ENCODE measurements around the gene RBM20.

DNA sequence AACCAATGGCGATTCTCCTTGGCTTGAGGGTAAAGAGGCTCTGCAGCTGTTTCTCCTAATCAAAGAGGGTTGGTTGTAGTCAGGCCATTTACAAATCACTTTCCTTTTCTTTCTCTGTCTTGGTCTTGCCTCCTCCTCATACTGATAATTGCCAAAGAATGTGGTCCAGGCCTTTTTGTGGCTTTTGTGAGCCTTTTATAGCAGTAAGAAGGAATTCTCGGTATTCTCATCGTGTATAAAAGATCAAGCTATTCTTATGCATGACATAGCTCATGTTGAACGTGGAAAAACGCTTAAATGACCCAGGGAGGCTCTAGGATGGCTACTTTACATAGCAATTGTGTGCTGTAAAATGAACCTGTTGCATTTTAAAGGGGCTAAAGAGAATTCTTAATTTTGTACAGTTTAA, 62.6 kb downstream of the RBM20 start:
- no peak for TF ChIP-seq POLR2A (IDR thresholded peaks at IDR 0.05; ENCODE audit: low read depth, low read length)
- no peak for TF ChIP-seq RAD21 (IDR thresholded peaks at IDR 0.05; ENCODE audit: low read length)
- TF ChIP-seq, protein P1, sequence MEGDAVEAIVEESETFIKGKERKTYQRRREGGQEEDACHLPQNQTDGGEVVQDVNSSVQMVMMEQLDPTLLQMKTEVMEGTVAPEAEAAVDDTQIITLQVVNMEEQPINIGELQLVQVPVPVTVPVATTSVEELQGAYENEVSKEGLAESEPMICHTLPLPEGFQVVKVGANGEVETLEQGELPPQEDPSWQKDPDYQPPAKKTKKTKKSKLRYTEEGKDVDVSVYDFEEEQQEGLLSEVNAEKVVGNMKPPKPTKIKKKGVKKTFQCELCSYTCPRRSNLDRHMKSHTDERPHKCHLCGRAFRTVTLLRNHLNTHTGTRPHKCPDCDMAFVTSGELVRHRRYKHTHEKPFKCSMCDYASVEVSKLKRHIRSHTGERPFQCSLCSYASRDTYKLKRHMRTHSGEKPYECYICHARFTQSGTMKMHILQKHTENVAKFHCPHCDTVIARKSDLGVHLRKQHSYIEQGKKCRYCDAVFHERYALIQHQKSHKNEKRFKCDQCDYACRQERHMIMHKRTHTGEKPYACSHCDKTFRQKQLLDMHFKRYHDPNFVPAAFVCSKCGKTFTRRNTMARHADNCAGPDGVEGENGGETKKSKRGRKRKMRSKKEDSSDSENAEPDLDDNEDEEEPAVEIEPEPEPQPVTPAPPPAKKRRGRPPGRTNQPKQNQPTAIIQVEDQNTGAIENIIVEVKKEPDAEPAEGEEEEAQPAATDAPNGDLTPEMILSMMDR (conservative IDR thresholded peaks at IDR 0.05; ENCODE audit: low read depth, low read length), result no peak
- TF ChIP-seq SMC3 (IDR thresholded peaks at IDR 0.05; ENCODE audit: low read depth, low read length), result no peak
- no peak for TF ChIP-seq RFX5 (IDR thresholded peaks at IDR 0.05; ENCODE audit: low read depth, low read length)
- no peak for TF ChIP-seq FOS (IDR thresholded peaks at IDR 0.05; ENCODE audit: low read depth, low read length)
- TF ChIP-seq, protein P2, sequence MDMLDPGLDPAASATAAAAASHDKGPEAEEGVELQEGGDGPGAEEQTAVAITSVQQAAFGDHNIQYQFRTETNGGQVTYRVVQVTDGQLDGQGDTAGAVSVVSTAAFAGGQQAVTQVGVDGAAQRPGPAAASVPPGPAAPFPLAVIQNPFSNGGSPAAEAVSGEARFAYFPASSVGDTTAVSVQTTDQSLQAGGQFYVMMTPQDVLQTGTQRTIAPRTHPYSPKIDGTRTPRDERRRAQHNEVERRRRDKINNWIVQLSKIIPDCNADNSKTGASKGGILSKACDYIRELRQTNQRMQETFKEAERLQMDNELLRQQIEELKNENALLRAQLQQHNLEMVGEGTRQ (IDR thresholded peaks at IDR 0.05; ENCODE audit: low read depth, low read length), result no peak
- peak; percentile 77 for TF ChIP-seq RCOR1 (IDR thresholded peaks at IDR 0.05; ENCODE audit: insufficient replicate concordance, low read length)
- TF ChIP-seq NFE2L2 (IDR thresholded peaks at IDR 0.05; ENCODE audit: low read depth, low read length), result no peak
- no peak for TF ChIP-seq MXI1 (IDR thresholded peaks at IDR 0.05; ENCODE audit: borderline replicate concordance, low read depth, low read length)
- no peak for TF ChIP-seq MAZ (IDR thresholded peaks at IDR 0.05; ENCODE audit: borderline replicate concordance, low read depth, low read length)
- 0 out of 2 replicates have a peak, but pooled peaks have one; percentile 14 for TF ChIP-seq CEBPB (IDR thresholded peaks at IDR 0.05; ENCODE audit: low read depth, low read length)
- TF ChIP-seq, protein P3, sequence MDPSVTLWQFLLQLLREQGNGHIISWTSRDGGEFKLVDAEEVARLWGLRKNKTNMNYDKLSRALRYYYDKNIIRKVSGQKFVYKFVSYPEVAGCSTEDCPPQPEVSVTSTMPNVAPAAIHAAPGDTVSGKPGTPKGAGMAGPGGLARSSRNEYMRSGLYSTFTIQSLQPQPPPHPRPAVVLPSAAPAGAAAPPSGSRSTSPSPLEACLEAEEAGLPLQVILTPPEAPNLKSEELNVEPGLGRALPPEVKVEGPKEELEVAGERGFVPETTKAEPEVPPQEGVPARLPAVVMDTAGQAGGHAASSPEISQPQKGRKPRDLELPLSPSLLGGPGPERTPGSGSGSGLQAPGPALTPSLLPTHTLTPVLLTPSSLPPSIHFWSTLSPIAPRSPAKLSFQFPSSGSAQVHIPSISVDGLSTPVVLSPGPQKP (IDR thresholded peaks at IDR 0.05; ENCODE audit: borderline replicate concordance, low read depth, low read length), result no peak
- TF ChIP-seq BHLHE40 (IDR thresholded peaks at IDR 0.05; ENCODE audit: low read depth, low read length), result no peak
